HG03520 (cell line): ENCODE measurements around the gene TANC1.

Experiments used
- ATAC-seq: cut with Tn5 transposase; IDR thresholded peaks from one replicate; pipeline ENCODE4 v1.9.1; 2021; ENCODE audit warnings: mild to moderate bottlenecking, moderate library complexity; ENCODE audit not compliant: unreplicated experiment

TANC1 gene

GRCh38 chr2:159211447-159212396 lies 243.3 kb downstream of the TANC1 start:
- no peak for ATAC-seq

- ATAC-seq, result no peak
These were observed 244.9 kb downstream of the TANC1 start for GRCh38 chr2:159213296-159213695.

- no peak for ATAC-seq
These were observed 246.0 kb downstream of the TANC1 start for GRCh38 chr2:159214325-159214865.

GRCh38 chr2:159215116-159215515 lies 246.7 kb downstream of the TANC1 start:
- ATAC-seq, result no peak

GRCh38 chr2:159217676-159218075 lies 249.2 kb downstream of the TANC1 start:
- ATAC-seq, result no peak

- ATAC-seq, result no peak
These were observed 249.9 kb downstream of the TANC1 start for GRCh38 chr2:159218389-159218788.

GRCh38 chr2:159219394-159219998 lies 251.1 kb downstream of the TANC1 start:
- no peak for ATAC-seq

- no peak for ATAC-seq
These were observed 255.8 kb downstream of the TANC1 start for GRCh38 chr2:159224061-159224813.

GRCh38 chr2:159225025-159226016 lies 256.9 kb downstream of the TANC1 start:
- no peak for ATAC-seq

GRCh38 chr2:159226059-159226461 lies 257.6 kb downstream of the TANC1 start:
- no peak for ATAC-seq

- ATAC-seq, result no peak
These were observed 258.4 kb downstream of the TANC1 start for GRCh38 chr2:159226608-159227385.

GRCh38 chr2:159227467-159227866 lies 259.0 kb downstream of the TANC1 start:
- ATAC-seq, result no peak

GRCh38 chr2:159228081-159228581 lies 259.7 kb downstream of the TANC1 start:
- no peak for ATAC-seq

- ATAC-seq, result no peak
These were observed 261.2 kb downstream of the TANC1 start for GRCh38 chr2:159229476-159230144.

GRCh38 chr2:159230145-159230877 lies 261.9 kb downstream of the TANC1 start:
- ATAC-seq, result no peak

GRCh38 chr2:159232456-159233170 lies 264.2 kb downstream of the TANC1 start:
- no peak for ATAC-seq

- ATAC-seq, result no peak
These were observed 266.4 kb downstream of the TANC1 start for GRCh38 chr2:159234868-159235267.
